PC-3 (cell line): ENCODE data around the gene TSPAN11. TPM values are rescaled to one million over a fixed set of nuclear protein-coding genes. Genes with fewer than 3 reads are reported as not detected.

Source experiments
- ATAC-seq: fragments of 200-7000 bp; cut with Tn5 transposase; 2 replicates; pipeline ENCODE4 v1.9.1; 2020; ENCODE audit warnings: mild to moderate bottlenecking, moderate library complexity
- BruUV-seq: library from RNA; stranded (reverse); fragments of 400-500 nt; replicated peaks from 2 replicates; lab custom pipeline; 2021; lab: Mats Ljungman, UMichigan
- CTCF ChIA-PET: fragments of 300-600 bp; sonication (Branson Sonifier 250); formaldehyde crosslinking; loops from one replicate; lab custom pipeline; 2022; ENCODE audit warnings: antibody characterized with exemption; lab: Charles Lee
- POLR2A ChIA-PET: fragments of 300-600 bp; sonication (Branson Sonifier 250); formaldehyde crosslinking; loops from one replicate; lab custom pipeline; 2022; ENCODE audit warnings: antibody characterized with exemption; ENCODE audit not compliant: unreplicated experiment; lab: Charles Lee
- DNase-seq: peaks from one replicate; pipeline ENCODE4 v3.0.0-alpha.2; 2015
- H2AFZ ChIP-seq: fragments of 300-600 bp; sonication (generic); 2 replicates; pipeline ENCODE4 v1.6.0; 2016; ENCODE audit warnings: antibody characterized with exemption, low read length
- H3F3A ChIP-seq: fragments of 300-600 bp; sonication (generic); one replicate; pipeline ENCODE4 v1.6.0; 2017; ENCODE audit warnings: antibody characterized with exemption, low read length, control low read depth, mild to moderate bottlenecking; ENCODE audit not compliant: unreplicated experiment
- H3K27ac ChIP-seq: fragments of 300-600 bp; sonication (generic); 2 replicates; pipeline ENCODE4 v1.5.1; 2016; ENCODE audit warnings: mild to moderate bottlenecking, low read length
- H3K27me3 ChIP-seq: fragments of 300-600 bp; sonication (generic); 2 replicates; pipeline ENCODE4 v1.6.1; 2016; ENCODE audit warnings: low read length, mixed read lengths
- H3K36me3 ChIP-seq: fragments of 300-600 bp; sonication (generic); 2 replicates; pipeline ENCODE4 v1.6.1; 2016; ENCODE audit warnings: low read depth, mixed run types, low read length, mixed read lengths
- H3K4me1 ChIP-seq: fragments of 300-600 bp; sonication (generic); 2 replicates; pipeline ENCODE4 v1.5.1; 2016; ENCODE audit warnings: low read length; ENCODE audit not compliant: insufficient read depth
- H3K4me2 ChIP-seq: fragments of 300-600 bp; sonication (generic); 2 replicates; pipeline ENCODE4 v1.6.0; 2016; ENCODE audit warnings: low read length
- H3K4me3 ChIP-seq: fragments of 300-600 bp; sonication (generic); 2 replicates; pipeline ENCODE4 v1.5.1; 2016; ENCODE audit warnings: mild to moderate bottlenecking, low read length, mixed read lengths
- H3K79me2 ChIP-seq: fragments of 300-600 bp; sonication (generic); 2 replicates; pipeline ENCODE4 v1.6.1; 2017; ENCODE audit warnings: low read length, mixed read lengths
- H3K9ac ChIP-seq: fragments of 300-600 bp; sonication (generic); 2 replicates; pipeline ENCODE4 v1.6.0; 2016; ENCODE audit warnings: mild to moderate bottlenecking, low read length
- H3K9me2 ChIP-seq: fragments of 300-600 bp; sonication (generic); replicated peaks from 2 replicates; pipeline ENCODE4 v1.6.1; 2016; ENCODE audit warnings: mixed run types, low read length, mixed read lengths
- H3K9me3 ChIP-seq: fragments of 300-600 bp; sonication (generic); 2 replicates; pipeline ENCODE4 v1.6.1; 2016; ENCODE audit warnings: low read length, mixed read lengths
- H4K20me1 ChIP-seq: fragments of 300-600 bp; sonication (generic); 2 replicates; pipeline ENCODE4 v1.6.1; 2016; ENCODE audit warnings: low read length, mixed read lengths
- CTCF ChIP-seq: fragments of 300-600 bp; sonication (generic); conservative IDR thresholded peaks from 2 replicates; pipeline ENCODE4 v1.5.1; 2017; ENCODE audit warnings: antibody characterized with exemption, low read depth, mild to moderate bottlenecking, low read length
- EZH2 ChIP-seq: fragments of 300-600 bp; sonication (generic); IDR thresholded peaks from one replicate; pipeline ENCODE4 v1.6.1; 2017; ENCODE audit warnings: antibody characterized with exemption, mild to moderate bottlenecking, low read length; ENCODE audit not compliant: unreplicated experiment
- EZH2phosphoT487 ChIP-seq: fragments of 300-600 bp; sonication (generic); IDR thresholded peaks from 2 replicates; pipeline ENCODE4 v1.6.1; 2018; ENCODE audit warnings: mild to moderate bottlenecking, antibody characterized with exemption, low read length, borderline replicate concordance
- intact Hi-C: fragments of 100-400 bp; cut with micrococcal nuclease; formaldehyde crosslinking; loops from 2 replicates; pipeline ENCODE4 v1.9.0; 2023
- total RNA-seq: library from RNA; depleted of rRNA; stranded (reverse); fragments of >200 nt; gene quantifications from 2 replicates; pipeline ENCODE4 v1.2.3, GENCODE V29; 2014

TSPAN11 gene
- total RNA-seq, 1 experiment from 2014 or later = not detected

- ChIA-PET POLR2A (no interaction called here), CTCF (no interaction called here)
- Histone ChIP-seq H3K4me2 (no peak overlapping the region), H3K36me3 (no peaks in the 10 kb centered on the region), H3K4me3 (no peak overlapping the region), H3K9me3 (no peaks in the 10 kb centered on the region), H3K79me2 (no peaks in the 10 kb centered on the region), H3K4me1 (no peaks in the 10 kb centered on the region), H3K27ac (no peak overlapping the region), H3K27me3 (no peaks in the 10 kb centered on the region), H4K20me1 (no peaks in the 10 kb centered on the region), H3K9ac (no peak overlapping the region), H3F3A (no peaks in the 10 kb centered on the region), H2AFZ (no peak overlapping the region), H3K9me2 (no peaks in the 10 kb centered on the region)
- TF ChIP-seq EZH2 (no peak), EZH2phosphoT487 (no peak), CTCF (no peak)
- intact Hi-C loops = no loop called here
- no peak for ATAC-seq
- DNase-seq = no peak
- BruUV-seq = no TSS peak
Observed at GRCh38 chr12:30959110-30959710, 32.7 kb downstream of the TSPAN11 start.

- no peak overlapping the region for H3K27ac ChIP-seq
Observed at GRCh38 chr12:30959778-30960177, 33.2 kb downstream of the TSPAN11 start.

More at GRCh38 chr12:30959778-30960177, 33.2 kb downstream of the TSPAN11 start:
- Histone ChIP-seq H3K36me3 (no peaks in the 10 kb centered on the region), H3K4me3 (no peak overlapping the region), H3K79me2 (no peaks in the 10 kb centered on the region), H3K9ac (no peak overlapping the region), H2AFZ (no peak overlapping the region), H3K4me1 (no peaks in the 10 kb centered on the region), H3K9me2 (no peaks in the 10 kb centered on the region), H3F3A (no peaks in the 10 kb centered on the region), H3K27me3 (no peaks in the 10 kb centered on the region), H4K20me1 (no peaks in the 10 kb centered on the region), H3K9me3 (no peaks in the 10 kb centered on the region), H3K4me2 (no peak overlapping the region)
- intact Hi-C loops = no loop called here
- TF ChIP-seq EZH2 = no peak
- no peak for TF ChIP-seq EZH2phosphoT487
- TF ChIP-seq CTCF = no peak
- ChIA-PET CTCF (no interaction called here), POLR2A (no interaction called here)
- no TSS peak for BruUV-seq
- ATAC-seq (no peak), DNase-seq (no peak)
